HCT116 (cell line): ENCODE results near the gene IFIT3.

Source experiments
- ATF3 ChIP-seq: IDR thresholded peaks from 2 replicates; pipeline ENCODE4 v1.6.1; 2012
- CEBPB ChIP-seq: IDR thresholded peaks from 2 replicates; pipeline ENCODE4 v1.6.1; 2012; ENCODE audit warnings: low read depth
- CTCF ChIP-seq, 3 experiments: fragments of 200-600 bp in 1 of 3; sonication (generic) in 1 of 3; IDR thresholded peaks in 2 of 3; conservative IDR thresholded peaks in 1 of 3; 2 replicates each; pipeline ENCODE4 v1.5.1; 2012 to 2017; ENCODE audit warnings: low read depth in 2 of 3, low read length in 2 of 3, antibody characterized with exemption in 1 of 3, borderline replicate concordance in 1 of 3, control low read depth in 1 of 3, mild to moderate bottlenecking in 1 of 3, mixed read lengths in 1 of 3, mixed run types in 1 of 3, moderate library complexity in 1 of 3; ENCODE audit not compliant: insufficient read depth in 1 of 3
- EZH2 ChIP-seq: fragments of 200-600 bp; sonication (generic); IDR thresholded peaks from 2 replicates; pipeline ENCODE4 v1.6.1; 2017; ENCODE audit warnings: antibody characterized with exemption, mixed run types
- MAX ChIP-seq: IDR thresholded peaks from 2 replicates; pipeline ENCODE4 v1.6.1; 2012
- POLR2A ChIP-seq: IDR thresholded peaks from 2 replicates; pipeline ENCODE4 v1.7.0; 2011; ENCODE audit warnings: borderline replicate concordance; ENCODE audit not compliant: insufficient read depth, insufficient read length; ENCODE audit errors: extremely low read depth
- SP1 ChIP-seq: IDR thresholded peaks from 2 replicates; pipeline ENCODE4 v1.6.1; 2012; ENCODE audit warnings: low read depth
- SRF ChIP-seq: IDR thresholded peaks from 2 replicates; pipeline ENCODE4 v1.6.1; 2012; ENCODE audit warnings: low read depth
- YY1 ChIP-seq: IDR thresholded peaks from 2 replicates; pipeline ENCODE4 v1.6.1; 2011; ENCODE audit warnings: low read length, low read depth, moderate library complexity, mild to moderate bottlenecking; ENCODE audit not compliant: insufficient replicate concordance; ENCODE audit errors: extremely low read depth

- TF ChIP-seq POLR2A (no peak), CEBPB (no peak), SRF (no peak), CTCF (IDR thresholded peaks at IDR 0.05 in 2 of 3, conservative IDR thresholded peaks at IDR 0.05 in 1 of 3; ENCODE audit: borderline replicate concordance in 1 of 3, insufficient read depth in 1 of 3, low read depth in 2 of 3, low read length in 2 of 3) (peak; percentile 51 to 82 (median 69); a peak in 5 of 6 replicates), YY1 (no peak), EZH2 (no peak), ATF3 (no peak), SP1 (no peak), MAX (no peak)
These were observed 41.6 kb downstream of the IFIT3 start for GRCh38 chr10:89369156-89370105.
